HG02642 (cell line): ENCODE results near the gene ALK.
"Not testable (repeated sequence)": the region's sequence is repeated elsewhere in the genome, so short reads cannot be mapped to it uniquely, and the experiment has no call there.

Source experiments
- ATAC-seq: cut with Tn5 transposase; IDR thresholded peaks from one replicate; pipeline ENCODE4 v1.9.1; 2021; ENCODE audit warnings: mild to moderate bottlenecking; ENCODE audit not compliant: unreplicated experiment, poor library complexity

Gene ALK

DNA sequence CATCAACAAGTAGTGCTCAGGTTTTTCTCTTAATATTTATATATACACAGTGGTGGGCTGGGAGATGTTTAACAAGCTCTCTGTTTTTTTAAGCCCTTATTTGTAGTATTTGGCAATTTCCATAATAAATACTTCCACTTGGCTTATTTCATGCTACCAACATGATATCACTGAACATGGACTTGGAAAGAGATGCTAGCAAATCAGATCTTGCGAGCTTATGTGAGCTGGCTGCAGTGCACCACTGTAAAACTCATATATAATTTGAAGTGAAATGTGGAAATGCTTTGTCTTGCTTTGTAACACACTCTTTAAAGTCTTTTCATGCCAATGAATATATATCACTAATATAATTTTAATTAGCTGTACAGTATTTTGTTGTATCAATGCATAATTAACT, 155.7 kb downstream of the ALK start:
- ATAC-seq, result no peak

DNA sequence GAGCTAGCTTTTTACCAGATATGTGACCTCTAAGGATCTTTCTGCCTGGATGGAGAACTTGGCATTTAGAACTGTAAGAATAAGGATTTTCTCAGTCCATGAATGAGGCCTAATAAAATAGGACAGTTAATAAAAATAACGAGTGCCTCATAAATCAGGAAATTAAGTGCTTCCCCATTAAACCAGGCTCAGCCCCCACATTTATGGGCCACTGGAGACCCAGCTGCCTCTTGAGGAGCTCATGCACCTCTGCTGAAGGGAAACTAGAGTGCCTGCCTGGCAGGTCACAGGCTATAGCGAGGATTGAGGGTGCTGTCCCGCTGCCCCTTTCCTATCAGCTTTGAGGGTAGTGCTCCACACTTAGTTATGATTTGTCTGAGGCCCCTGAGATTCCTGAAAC, 158.0 kb downstream of the ALK start:
- no peak for ATAC-seq

DNA sequence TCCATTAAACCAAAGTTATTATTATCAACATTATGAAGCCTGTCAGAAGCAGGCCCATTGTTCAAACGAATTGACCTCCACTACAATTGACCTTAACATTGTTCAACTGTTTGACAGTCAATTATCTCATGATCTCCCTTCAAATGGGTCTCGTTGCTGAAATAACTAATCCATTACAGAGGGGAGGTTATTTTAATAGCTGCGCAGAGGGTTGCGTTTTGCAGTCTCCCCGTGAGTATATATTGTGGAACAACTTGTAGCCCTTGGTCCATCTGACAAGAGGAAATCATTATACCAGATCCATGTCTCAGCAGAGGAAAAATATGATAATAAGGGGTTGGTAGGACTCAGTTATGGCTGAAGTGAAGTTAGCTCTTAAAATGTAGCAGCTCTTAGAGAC, 159.1 kb downstream of the ALK start:
- ATAC-seq, result no peak

- no peak for ATAC-seq
Observed at GRCh38 chr2:29761278-29761677, 160.1 kb downstream of the ALK start.

DNA sequence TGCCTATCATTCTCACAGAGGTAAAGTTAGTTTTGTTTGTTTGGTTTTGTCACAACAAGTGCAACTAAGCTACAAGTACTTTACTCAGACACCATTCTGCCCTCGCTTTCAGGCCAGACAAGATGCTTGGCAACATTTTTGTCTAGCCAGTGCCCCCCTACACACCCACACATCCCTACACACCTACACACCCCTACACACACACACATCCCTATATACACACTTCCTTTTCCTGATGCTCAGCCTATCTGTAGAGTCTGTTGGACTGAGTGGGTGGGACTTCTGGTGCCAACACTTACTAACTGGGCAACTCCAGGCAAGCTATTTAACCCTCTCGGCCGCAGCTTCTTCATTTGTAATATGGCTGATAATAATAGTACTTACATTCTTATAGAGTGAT, 161.4 kb downstream of the ALK start:
- ATAC-seq, result no peak

- no peak for ATAC-seq
Observed at GRCh38 chr2:29759360-29759759, 162.0 kb downstream of the ALK start.

DNA sequence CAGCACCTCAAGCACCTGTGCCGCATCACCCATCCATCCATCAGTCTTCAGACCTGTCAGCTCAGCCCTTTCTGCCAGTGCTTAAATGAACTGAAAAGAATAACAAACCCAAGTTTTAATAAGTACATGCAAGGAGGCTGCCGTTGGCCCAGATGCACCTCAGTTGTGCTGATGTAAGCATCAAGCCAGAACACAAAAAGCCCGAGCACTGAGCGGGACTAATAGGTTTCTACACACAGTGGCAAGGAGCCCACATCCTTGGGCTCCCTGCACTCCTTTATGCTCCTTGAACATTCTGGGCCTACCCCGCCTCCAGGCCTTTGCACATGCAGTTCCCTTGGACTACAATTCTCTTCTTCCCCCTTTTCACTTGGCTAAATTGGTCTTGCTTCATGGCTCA, 165.6 kb downstream of the ALK start:
- ATAC-seq, result no peak

GRCh38 chr2:29755233-29755632, 166.2 kb downstream of the ALK start:
- no peak for ATAC-seq

DNA sequence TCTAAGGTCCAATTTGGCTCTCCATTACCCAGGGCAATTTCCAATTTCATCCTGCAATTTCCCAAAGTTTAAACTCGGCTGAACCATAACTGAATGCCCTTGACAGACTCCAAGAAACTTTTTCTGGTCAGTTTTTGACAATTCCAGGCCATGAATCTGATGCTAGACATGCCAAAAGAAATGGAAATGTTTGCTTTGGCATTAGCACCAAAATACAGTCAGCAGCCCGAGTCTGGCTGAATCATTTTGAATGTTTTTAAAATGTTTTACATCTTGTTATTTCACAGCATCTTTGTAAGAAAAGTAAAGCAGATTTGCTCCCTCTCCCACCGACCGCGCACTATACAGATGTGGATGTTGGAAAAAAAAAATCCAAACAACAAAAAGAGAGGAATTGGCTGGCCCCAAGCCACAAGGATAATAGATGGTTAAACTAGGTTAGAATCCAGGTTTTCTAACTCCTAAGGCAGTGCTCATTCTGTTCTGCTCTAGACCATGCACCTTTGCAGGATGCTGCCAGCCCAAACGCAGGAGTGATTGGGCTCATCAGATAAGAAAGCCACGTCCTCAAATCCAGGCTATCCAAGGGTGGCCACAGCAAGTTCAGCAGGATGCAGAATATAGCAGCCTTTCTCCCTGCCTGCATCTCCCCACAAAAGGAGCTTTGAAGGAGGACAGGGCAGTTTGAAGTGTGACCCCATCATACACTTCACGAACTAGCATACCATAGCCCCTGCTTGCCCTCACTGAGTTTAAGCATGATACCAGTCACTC, 167.5 kb downstream of the ALK start:
- no peak for ATAC-seq

- no peak for ATAC-seq
Observed at GRCh38 chr2:29751390-29751789, 170.0 kb downstream of the ALK start.

- not testable (repeated sequence) for ATAC-seq
Observed at GRCh38 chr2:29750463-29750862, 170.9 kb downstream of the ALK start.

- ATAC-seq, result no peak
Observed at GRCh38 chr2:29749843-29750242, 171.5 kb downstream of the ALK start.

GRCh38 chr2:29749041-29749440, 172.3 kb downstream of the ALK start:
- ATAC-seq, result no peak

GRCh38 chr2:29747786-29748470, 173.5 kb downstream of the ALK start:
- ATAC-seq, result peak; percentile 45

- ATAC-seq, result peak; percentile 71
Observed at GRCh38 chr2:29744976-29745375, 176.4 kb downstream of the ALK start.

DNA sequence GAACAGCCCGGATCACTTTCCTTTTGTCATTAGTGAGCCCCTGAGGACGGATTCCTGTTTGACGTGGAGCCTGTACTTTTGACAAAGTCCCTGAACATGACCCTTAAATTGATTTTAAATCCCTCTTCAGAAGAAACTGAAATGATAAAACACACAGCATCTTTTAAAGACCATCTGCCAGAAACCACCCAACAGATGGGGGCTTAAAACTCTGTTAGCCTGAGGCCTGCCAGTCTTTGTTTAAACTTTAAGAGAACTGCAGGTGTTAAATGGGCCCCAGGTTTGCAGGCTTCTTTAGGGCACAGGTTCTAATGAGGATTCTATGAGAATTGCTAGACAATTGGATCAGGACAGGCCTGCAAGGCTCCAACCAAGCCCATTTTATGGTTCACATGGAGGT, 177.9 kb downstream of the ALK start:
- no peak for ATAC-seq

DNA sequence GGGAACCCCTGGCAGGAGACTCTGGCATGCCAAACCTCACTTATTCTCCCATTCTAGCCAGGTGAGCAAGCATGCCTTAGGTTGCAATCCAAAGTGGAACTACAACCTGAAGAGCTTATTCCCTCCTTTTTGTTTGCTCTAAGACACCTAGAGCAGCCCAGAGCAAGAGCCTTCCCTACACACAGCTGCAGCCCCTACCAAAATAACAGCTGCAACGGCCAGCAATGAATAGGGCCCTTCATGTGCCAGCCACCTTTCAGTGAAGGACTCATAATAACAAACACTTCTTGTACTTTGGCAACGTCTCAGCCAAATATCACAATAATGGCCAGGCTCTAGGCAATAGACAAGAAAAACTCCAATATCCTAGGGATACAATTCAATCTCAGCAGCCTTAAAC, 178.7 kb downstream of the ALK start:
- no peak for ATAC-seq

- no peak for ATAC-seq
Observed at GRCh38 chr2:29741132-29741531, 180.3 kb downstream of the ALK start.

- ATAC-seq, result no peak
Observed at GRCh38 chr2:29733965-29734364, 187.4 kb downstream of the ALK start.

DNA sequence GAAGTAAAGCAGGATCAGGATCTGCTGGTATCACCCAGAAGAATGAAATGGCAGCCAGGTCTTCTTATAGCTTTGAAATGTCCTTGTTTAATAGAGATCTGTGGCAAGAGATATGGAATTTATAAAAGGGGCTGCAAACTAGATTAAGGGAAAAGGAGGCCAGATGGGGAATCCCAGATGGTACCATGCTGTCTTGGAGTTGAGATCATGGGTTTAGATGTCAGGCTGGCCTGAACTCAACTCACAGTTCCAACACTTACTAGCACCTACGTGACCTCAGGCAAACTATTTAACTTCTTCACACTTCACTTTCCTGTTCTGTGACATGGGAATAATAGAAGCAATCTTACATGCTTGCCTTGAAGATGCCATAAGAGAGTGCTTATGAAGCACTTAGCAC, 188.2 kb downstream of the ALK start:
- no peak for ATAC-seq

GRCh38 chr2:29731948-29732347, 189.4 kb downstream of the ALK start:
- no peak for ATAC-seq

GRCh38 chr2:29729932-29730331, 191.5 kb downstream of the ALK start:
- no peak for ATAC-seq
